HEK293 (cell line): ENCODE measurements around the gene TINCR.
A peak's percentile ranks its signal among the peaks of the same experiment; 100 is the strongest.

Experiments
- BCL11A ChIP-seq: fragments of 450-650 bp; formaldehyde crosslinking; IDR thresholded peaks from 2 replicates; pipeline ENCODE4 v1.5.1; 2016; ENCODE audit warnings: low read depth, missing biosample characterization, missing genetic modification characterization
- OSR2 ChIP-seq: fragments of 450-650 bp; formaldehyde crosslinking; IDR thresholded peaks from 2 replicates; pipeline ENCODE4 v1.5.1; 2016; ENCODE audit warnings: missing biosample characterization, missing genetic modification characterization
- REPIN1 ChIP-seq: fragments of 450-650 bp; formaldehyde crosslinking; IDR thresholded peaks from 2 replicates; pipeline ENCODE4 v1.5.1; 2017; ENCODE audit warnings: missing biosample characterization, missing genetic modification characterization, low read depth
- ZFP3 ChIP-seq: fragments of 450-650 bp; formaldehyde crosslinking; IDR thresholded peaks from 2 replicates; pipeline ENCODE4 v1.5.1; 2016; ENCODE audit warnings: low read depth, missing biosample characterization, missing genetic modification characterization
- ZNF112 ChIP-seq: fragments of 450-650 bp; formaldehyde crosslinking; IDR thresholded peaks from 2 replicates; pipeline ENCODE4 v1.5.0; 2017; ENCODE audit warnings: missing biosample characterization, missing genetic modification characterization
- ZNF121 ChIP-seq: fragments of 450-650 bp; formaldehyde crosslinking; IDR thresholded peaks from 2 replicates; pipeline ENCODE4 v1.5.1; 2016; ENCODE audit warnings: missing biosample characterization, missing genetic modification characterization
- ZNF223 ChIP-seq: fragments of 450-650 bp; formaldehyde crosslinking; IDR thresholded peaks from 2 replicates; pipeline ENCODE4 v1.5.1; 2016; ENCODE audit warnings: missing biosample characterization, missing genetic modification characterization
- ZNF423 ChIP-seq: fragments of 450-650 bp; formaldehyde crosslinking; IDR thresholded peaks from 2 replicates; pipeline ENCODE4 v1.5.1; 2016; ENCODE audit warnings: missing biosample characterization, missing genetic modification characterization
- ZNF555 ChIP-seq: fragments of 450-650 bp; formaldehyde crosslinking; conservative IDR thresholded peaks from 2 replicates; pipeline ENCODE4 v1.5.1; 2017; ENCODE audit warnings: missing biosample characterization, mild to moderate bottlenecking, missing genetic modification characterization, inconsistent platforms
- ZNF558 ChIP-seq: fragments of 450-650 bp; formaldehyde crosslinking; IDR thresholded peaks from 2 replicates; pipeline ENCODE4 v1.5.1; 2016; ENCODE audit warnings: missing biosample characterization, missing genetic modification characterization
- ZNF791 ChIP-seq: fragments of 450-650 bp; formaldehyde crosslinking; IDR thresholded peaks from 2 replicates; pipeline ENCODE4 v1.5.1; 2016; ENCODE audit warnings: missing biosample characterization, missing genetic modification characterization
- ZNF792 ChIP-seq: fragments of 450-650 bp; formaldehyde crosslinking; IDR thresholded peaks from 2 replicates; pipeline ENCODE4 v1.5.1; 2016; ENCODE audit warnings: missing biosample characterization, missing genetic modification characterization
- ZNF830 ChIP-seq: fragments of 450-650 bp; IDR thresholded peaks from 2 replicates; pipeline ENCODE4 v1.5.0; 2018; ENCODE audit warnings: missing biosample characterization, missing genetic modification characterization, low read depth, mild to moderate bottlenecking, moderate library complexity
- TF ChIP-seq, protein P1 (sequence below): fragments of 450-650 bp; formaldehyde crosslinking; IDR thresholded peaks from 2 replicates; pipeline ENCODE4 v1.5.1; 2016; ENCODE audit warnings: missing biosample characterization, missing genetic modification characterization, borderline replicate concordance
- TF ChIP-seq, protein P2 (sequence below): fragments of 450-650 bp; formaldehyde crosslinking; IDR thresholded peaks from 2 replicates; pipeline ENCODE4 v1.5.1; 2016; ENCODE audit warnings: missing biosample characterization, missing genetic modification characterization
- TF ChIP-seq, protein P3 (sequence below): fragments of 450-650 bp; formaldehyde crosslinking; IDR thresholded peaks from 2 replicates; pipeline ENCODE4 v1.5.1; 2016; ENCODE audit warnings: missing biosample characterization, missing genetic modification characterization
- TF ChIP-seq, protein P4 (sequence below): fragments of 450-650 bp; formaldehyde crosslinking; IDR thresholded peaks from 2 replicates; pipeline ENCODE4 v1.5.1; 2016; ENCODE audit warnings: missing biosample characterization, missing genetic modification characterization
- TF ChIP-seq, protein P5 (sequence below): fragments of 450-650 bp; formaldehyde crosslinking; IDR thresholded peaks from 2 replicates; pipeline ENCODE4 v1.5.1; 2016; ENCODE audit warnings: missing biosample characterization, missing genetic modification characterization
- TF ChIP-seq, protein P6 (sequence below): sonication (generic); formaldehyde crosslinking; IDR thresholded peaks from 2 replicates; pipeline ENCODE4 v1.8.1; 2022; ENCODE audit warnings: mild to moderate bottlenecking, moderate library complexity, missing genetic modification reagents
- TF ChIP-seq, protein P7 (sequence below): fragments of 450-650 bp; formaldehyde crosslinking; IDR thresholded peaks from 2 replicates; pipeline ENCODE4 v1.5.1; 2016; ENCODE audit warnings: missing biosample characterization, missing genetic modification characterization
- TF ChIP-seq, protein P8 (sequence below): fragments of 450-650 bp; formaldehyde crosslinking; IDR thresholded peaks from 2 replicates; pipeline ENCODE4 v1.5.1; 2016; ENCODE audit warnings: missing biosample characterization, missing genetic modification characterization

The TINCR gene

DNA sequence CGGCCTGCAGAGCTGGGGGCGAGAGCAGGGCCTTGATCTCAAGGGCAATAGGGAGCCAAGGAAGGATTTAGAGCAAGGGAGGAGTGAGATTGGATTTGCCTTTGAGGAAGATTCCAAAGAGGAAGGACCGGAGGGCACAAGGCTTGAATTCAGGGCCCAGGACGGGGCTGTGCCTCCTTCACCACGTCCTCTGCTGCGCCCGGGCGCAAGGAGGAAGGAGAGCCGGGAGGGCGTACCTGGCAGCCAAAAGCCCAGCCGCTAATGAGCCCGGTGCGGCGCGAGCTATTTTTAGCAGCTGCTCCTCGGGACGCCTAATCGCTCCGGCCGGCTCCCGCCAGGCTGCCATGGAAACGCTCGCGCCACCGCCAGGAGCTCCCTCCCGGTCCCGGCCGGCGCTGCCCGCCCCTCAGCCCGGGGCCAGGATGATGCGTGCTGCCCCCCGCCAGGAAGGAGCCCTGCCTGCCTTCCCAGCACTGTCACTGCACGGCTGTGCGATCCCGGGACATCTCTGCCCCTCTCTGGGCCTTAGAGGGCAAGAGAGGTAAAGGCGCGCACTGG lies 31.3 kb downstream of the TINCR start (continued):
- TF ChIP-seq, protein P1, sequence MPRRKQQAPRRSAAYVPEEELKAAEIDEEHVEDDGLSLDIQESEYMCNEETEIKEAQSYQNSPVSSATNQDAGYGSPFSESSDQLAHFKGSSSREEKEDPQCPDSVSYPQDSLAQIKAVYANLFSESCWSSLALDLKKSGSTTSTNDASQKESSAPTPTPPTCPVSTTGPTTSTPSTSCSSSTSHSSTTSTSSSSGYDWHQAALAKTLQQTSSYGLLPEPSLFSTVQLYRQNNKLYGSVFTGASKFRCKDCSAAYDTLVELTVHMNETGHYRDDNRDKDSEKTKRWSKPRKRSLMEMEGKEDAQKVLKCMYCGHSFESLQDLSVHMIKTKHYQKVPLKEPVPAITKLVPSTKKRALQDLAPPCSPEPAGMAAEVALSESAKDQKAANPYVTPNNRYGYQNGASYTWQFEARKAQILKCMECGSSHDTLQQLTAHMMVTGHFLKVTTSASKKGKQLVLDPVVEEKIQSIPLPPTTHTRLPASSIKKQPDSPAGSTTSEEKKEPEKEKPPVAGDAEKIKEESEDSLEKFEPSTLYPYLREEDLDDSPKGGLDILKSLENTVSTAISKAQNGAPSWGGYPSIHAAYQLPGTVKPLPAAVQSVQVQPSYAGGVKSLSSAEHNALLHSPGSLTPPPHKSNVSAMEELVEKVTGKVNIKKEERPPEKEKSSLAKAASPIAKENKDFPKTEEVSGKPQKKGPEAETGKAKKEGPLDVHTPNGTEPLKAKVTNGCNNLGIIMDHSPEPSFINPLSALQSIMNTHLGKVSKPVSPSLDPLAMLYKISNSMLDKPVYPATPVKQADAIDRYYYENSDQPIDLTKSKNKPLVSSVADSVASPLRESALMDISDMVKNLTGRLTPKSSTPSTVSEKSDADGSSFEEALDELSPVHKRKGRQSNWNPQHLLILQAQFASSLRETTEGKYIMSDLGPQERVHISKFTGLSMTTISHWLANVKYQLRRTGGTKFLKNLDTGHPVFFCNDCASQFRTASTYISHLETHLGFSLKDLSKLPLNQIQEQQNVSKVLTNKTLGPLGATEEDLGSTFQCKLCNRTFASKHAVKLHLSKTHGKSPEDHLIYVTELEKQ (tag by site-specific recombination) = no peak
- TF ChIP-seq, protein P2, sequence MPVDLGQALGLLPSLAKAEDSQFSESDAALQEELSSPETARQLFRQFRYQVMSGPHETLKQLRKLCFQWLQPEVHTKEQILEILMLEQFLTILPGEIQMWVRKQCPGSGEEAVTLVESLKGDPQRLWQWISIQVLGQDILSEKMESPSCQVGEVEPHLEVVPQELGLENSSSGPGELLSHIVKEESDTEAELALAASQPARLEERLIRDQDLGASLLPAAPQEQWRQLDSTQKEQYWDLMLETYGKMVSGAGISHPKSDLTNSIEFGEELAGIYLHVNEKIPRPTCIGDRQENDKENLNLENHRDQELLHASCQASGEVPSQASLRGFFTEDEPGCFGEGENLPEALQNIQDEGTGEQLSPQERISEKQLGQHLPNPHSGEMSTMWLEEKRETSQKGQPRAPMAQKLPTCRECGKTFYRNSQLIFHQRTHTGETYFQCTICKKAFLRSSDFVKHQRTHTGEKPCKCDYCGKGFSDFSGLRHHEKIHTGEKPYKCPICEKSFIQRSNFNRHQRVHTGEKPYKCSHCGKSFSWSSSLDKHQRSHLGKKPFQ (tag by site-specific recombination) = no peak
- TF ChIP-seq, protein P3, sequence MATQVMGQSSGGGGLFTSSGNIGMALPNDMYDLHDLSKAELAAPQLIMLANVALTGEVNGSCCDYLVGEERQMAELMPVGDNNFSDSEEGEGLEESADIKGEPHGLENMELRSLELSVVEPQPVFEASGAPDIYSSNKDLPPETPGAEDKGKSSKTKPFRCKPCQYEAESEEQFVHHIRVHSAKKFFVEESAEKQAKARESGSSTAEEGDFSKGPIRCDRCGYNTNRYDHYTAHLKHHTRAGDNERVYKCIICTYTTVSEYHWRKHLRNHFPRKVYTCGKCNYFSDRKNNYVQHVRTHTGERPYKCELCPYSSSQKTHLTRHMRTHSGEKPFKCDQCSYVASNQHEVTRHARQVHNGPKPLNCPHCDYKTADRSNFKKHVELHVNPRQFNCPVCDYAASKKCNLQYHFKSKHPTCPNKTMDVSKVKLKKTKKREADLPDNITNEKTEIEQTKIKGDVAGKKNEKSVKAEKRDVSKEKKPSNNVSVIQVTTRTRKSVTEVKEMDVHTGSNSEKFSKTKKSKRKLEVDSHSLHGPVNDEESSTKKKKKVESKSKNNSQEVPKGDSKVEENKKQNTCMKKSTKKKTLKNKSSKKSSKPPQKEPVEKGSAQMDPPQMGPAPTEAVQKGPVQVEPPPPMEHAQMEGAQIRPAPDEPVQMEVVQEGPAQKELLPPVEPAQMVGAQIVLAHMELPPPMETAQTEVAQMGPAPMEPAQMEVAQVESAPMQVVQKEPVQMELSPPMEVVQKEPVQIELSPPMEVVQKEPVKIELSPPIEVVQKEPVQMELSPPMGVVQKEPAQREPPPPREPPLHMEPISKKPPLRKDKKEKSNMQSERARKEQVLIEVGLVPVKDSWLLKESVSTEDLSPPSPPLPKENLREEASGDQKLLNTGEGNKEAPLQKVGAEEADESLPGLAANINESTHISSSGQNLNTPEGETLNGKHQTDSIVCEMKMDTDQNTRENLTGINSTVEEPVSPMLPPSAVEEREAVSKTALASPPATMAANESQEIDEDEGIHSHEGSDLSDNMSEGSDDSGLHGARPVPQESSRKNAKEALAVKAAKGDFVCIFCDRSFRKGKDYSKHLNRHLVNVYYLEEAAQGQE = no peak
- TF ChIP-seq ZNF121 (tag by site-specific recombination) (no peak), ZNF830 (tag by site-specific recombination) (no peak), OSR2 (peak; percentile 82), ZNF792 (no peak), ZFP3 (tag by site-specific recombination) (no peak), ZNF223 (tag by site-specific recombination) (no peak), ZNF791 (tag by site-specific recombination) (no peak), ZNF555 (tag by site-specific recombination) (no peak), REPIN1 (tag by site-specific recombination) (no peak), ZNF558 (tag by site-specific recombination) (no peak), BCL11A (tag by site-specific recombination) (no peak), ZNF423 (tag by site-specific recombination) (no peak), ZNF112 (tag by site-specific recombination) (no peak)
- TF ChIP-seq, protein P4, sequence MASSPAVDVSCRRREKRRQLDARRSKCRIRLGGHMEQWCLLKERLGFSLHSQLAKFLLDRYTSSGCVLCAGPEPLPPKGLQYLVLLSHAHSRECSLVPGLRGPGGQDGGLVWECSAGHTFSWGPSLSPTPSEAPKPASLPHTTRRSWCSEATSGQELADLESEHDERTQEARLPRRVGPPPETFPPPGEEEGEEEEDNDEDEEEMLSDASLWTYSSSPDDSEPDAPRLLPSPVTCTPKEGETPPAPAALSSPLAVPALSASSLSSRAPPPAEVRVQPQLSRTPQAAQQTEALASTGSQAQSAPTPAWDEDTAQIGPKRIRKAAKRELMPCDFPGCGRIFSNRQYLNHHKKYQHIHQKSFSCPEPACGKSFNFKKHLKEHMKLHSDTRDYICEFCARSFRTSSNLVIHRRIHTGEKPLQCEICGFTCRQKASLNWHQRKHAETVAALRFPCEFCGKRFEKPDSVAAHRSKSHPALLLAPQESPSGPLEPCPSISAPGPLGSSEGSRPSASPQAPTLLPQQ (tag by site-specific recombination) = peak; percentile 22; the same call in 1 of the 2 replicates
- TF ChIP-seq, protein P5, sequence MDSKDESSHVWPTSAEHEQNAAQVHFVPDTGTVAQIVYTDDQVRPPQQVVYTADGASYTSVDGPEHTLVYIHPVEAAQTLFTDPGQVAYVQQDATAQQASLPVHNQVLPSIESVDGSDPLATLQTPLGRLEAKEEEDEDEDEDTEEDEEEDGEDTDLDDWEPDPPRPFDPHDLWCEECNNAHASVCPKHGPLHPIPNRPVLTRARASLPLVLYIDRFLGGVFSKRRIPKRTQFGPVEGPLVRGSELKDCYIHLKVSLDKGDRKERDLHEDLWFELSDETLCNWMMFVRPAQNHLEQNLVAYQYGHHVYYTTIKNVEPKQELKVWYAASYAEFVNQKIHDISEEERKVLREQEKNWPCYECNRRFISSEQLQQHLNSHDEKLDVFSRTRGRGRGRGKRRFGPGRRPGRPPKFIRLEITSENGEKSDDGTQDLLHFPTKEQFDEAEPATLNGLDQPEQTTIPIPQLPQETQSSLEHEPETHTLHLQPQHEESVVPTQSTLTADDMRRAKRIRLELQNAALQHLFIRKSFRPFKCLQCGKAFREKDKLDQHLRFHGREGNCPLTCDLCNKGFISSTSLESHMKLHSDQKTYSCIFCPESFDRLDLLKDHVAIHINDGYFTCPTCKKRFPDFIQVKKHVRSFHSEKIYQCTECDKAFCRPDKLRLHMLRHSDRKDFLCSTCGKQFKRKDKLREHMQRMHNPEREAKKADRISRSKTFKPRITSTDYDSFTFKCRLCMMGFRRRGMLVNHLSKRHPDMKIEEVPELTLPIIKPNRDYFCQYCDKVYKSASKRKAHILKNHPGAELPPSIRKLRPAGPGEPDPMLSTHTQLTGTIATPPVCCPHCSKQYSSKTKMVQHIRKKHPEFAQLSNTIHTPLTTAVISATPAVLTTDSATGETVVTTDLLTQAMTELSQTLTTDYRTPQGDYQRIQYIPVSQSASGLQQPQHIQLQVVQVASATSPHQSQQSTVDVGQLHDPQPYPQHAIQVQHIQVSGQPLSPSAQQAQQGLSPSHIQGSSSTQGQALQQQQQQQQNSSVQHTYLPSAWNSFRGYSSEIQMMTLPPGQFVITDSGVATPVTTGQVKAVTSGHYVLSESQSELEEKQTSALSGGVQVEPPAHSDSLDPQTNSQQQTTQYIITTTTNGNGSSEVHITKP (tag by site-specific recombination) = peak; percentile 85
- TF ChIP-seq, protein P6, sequence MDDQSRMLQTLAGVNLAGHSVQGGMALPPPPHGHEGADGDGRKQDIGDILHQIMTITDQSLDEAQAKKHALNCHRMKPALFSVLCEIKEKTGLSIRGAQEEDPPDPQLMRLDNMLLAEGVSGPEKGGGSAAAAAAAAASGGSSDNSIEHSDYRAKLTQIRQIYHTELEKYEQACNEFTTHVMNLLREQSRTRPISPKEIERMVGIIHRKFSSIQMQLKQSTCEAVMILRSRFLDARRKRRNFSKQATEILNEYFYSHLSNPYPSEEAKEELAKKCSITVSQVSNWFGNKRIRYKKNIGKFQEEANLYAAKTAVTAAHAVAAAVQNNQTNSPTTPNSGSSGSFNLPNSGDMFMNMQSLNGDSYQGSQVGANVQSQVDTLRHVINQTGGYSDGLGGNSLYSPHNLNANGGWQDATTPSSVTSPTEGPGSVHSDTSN (CRISPR knock-in tag) = no peak
- TF ChIP-seq, protein P7, sequence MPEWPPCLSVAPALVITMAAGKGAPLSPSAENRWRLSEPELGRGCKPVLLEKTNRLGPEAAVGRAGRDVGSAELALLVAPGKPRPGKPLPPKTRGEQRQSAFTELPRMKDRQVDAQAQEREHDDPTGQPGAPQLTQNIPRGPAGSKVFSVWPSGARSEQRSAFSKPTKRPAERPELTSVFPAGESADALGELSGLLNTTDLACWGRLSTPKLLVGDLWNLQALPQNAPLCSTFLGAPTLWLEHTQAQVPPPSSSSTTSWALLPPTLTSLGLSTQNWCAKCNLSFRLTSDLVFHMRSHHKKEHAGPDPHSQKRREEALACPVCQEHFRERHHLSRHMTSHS (tag by site-specific recombination) = no peak
- TF ChIP-seq, protein P8, sequence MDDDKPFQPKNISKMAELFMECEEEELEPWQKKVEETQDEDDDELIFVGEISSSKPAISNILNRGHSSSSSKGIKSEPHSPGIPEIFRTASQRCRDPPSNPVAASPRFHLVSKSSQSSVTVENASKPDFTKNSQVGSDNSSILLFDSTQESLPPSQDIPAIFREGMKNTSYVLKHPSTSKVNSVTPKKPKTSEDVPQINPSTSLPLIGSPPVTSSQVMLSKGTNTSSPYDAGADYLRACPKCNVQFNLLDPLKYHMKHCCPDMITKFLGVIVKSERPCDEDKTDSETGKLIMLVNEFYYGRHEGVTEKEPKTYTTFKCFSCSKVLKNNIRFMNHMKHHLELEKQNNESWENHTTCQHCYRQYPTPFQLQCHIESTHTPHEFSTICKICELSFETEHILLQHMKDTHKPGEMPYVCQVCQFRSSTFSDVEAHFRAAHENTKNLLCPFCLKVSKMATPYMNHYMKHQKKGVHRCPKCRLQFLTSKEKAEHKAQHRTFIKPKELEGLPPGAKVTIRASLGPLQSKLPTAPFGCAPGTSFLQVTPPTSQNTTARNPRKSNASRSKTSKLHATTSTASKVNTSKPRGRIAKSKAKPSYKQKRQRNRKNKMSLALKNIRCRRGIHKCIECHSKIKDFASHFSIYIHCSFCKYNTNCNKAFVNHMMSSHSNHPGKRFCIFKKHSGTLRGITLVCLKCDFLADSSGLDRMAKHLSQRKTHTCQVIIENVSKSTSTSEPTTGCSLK = no peak
